CD4-positive, CD25-positive, alpha-beta regulatory T cell (primary cell): ENCODE results near the gene TMEM107. TPM values are rescaled to one million over a fixed set of nuclear protein-coding genes. Genes with fewer than 3 reads are reported as not detected.
"Not testable (repeated sequence)": the region's sequence is repeated elsewhere in the genome, so short reads cannot be mapped to it uniquely, and the experiment has no call there.

ENCODE experiments used
- ATAC-seq, 2 donors: fragments of 150-1000 bp; cut with Tn5 transposase; one replicate each; pipeline ENCODE4 v1.10.0; 2021; ENCODE audit warnings: low read depth in 2 of 2, moderate number of reproducible peaks in 2 of 2, moderate library complexity in 1 of 2
- DNase-seq, 3 donors: peaks; one replicate each; pipeline versions ENCODE4 v3.0.0 to v3.0.0-alpha.2; 2012 to 2022; ENCODE audit warnings: mixed read lengths in 1 of 3
- H3K27ac ChIP-seq: one replicate; pipeline ENCODE4 v1.7.0; 2013; ENCODE audit warnings: mild to moderate bottlenecking, low read length; ENCODE audit not compliant: insufficient read depth, poor library complexity, severe bottlenecking
- H3K27me3 ChIP-seq: one replicate; pipeline ENCODE4 v1.7.0; 2013; ENCODE audit warnings: low read length; ENCODE audit not compliant: control insufficient read depth, insufficient read depth
- H3K36me3 ChIP-seq: one replicate; pipeline ENCODE4 v1.7.0; 2013; ENCODE audit warnings: mild to moderate bottlenecking, low read length, moderate library complexity; ENCODE audit not compliant: control insufficient read depth, insufficient read depth
- H3K4me1 ChIP-seq: 2 replicates; pipeline ENCODE4 v1.7.0; 2013; ENCODE audit warnings: mild to moderate bottlenecking, low read length; ENCODE audit not compliant: insufficient read depth, control insufficient read depth, poor library complexity, severe bottlenecking
- H3K4me3 ChIP-seq: one replicate; pipeline ENCODE4 v1.7.0; 2013; ENCODE audit warnings: low read depth, mild to moderate bottlenecking, low read length, moderate library complexity
- H3K9me3 ChIP-seq, 2 experiments: 1 replicate in 1 of 2; 2 replicates in 1 of 2; pipeline ENCODE4 v1.7.0; 2013; ENCODE audit warnings: low read length in 2 of 2, mild to moderate bottlenecking in 1 of 2, moderate library complexity in 1 of 2; ENCODE audit not compliant: control insufficient read depth in 2 of 2
- H3K27ac Mint-ChIP-seq, 3 donors: one replicate each; pipeline ENCODE4 v1.8.0; 2020 to 2022; ENCODE audit warnings: mild to moderate bottlenecking in 3 of 3, mixed read lengths in 3 of 3, moderate library complexity in 2 of 3
- H3K27me3 Mint-ChIP-seq: one replicate; pipeline ENCODE4 v1.8.0; 2022; ENCODE audit warnings: mild to moderate bottlenecking, mixed read lengths
- H3K36me3 Mint-ChIP-seq: one replicate; pipeline ENCODE4 v1.8.0; 2020; ENCODE audit warnings: mixed read lengths
- H3K4me1 Mint-ChIP-seq, 4 donors: one replicate each; pipeline ENCODE4 v1.8.0; 2020 to 2022; ENCODE audit warnings: mixed read lengths in 4 of 4, mild to moderate bottlenecking in 1 of 4
- H3K4me3 Mint-ChIP-seq, 4 donors: one replicate each; pipeline ENCODE4 v1.8.0; 2020 to 2022; ENCODE audit warnings: mild to moderate bottlenecking in 4 of 4, mixed read lengths in 4 of 4, moderate library complexity in 3 of 4
- H3K9me3 Mint-ChIP-seq, 7 donors: one replicate each; pipeline ENCODE4 v1.8.0; 2020 to 2022; ENCODE audit warnings: mixed read lengths in 7 of 7, mild to moderate bottlenecking in 3 of 7, moderate library complexity in 2 of 7
- polyA plus RNA-seq, 4 donors: library from polyadenylated mRNA; unstranded; fragments of 300-500 nt; fragmentation: Illumina TruSeq; gene quantifications; one replicate each; pipeline ENCODE4 v1.2.3, GENCODE V29; 2021
- total RNA-seq: library from RNA; stranded (reverse); gene quantifications from one replicate; pipeline ENCODE4 v1.2.3, GENCODE V29; 2022

Gene TMEM107
- total and polyA plus RNA-seq, 5 donors from 2014 or later = 20.6 to 38.9 (median 29.6) TPM

GRCh38 chr17:8173056-8173870, 2.9 kb downstream of the TMEM107 start:
- H3K27me3 Mint-ChIP-seq = no peaks in the 10 kb centered on the region
- H3K27ac Mint-ChIP-seq = peak overlapping the region; percentile 99 to 100 (median 100)
- H3K27ac ChIP-seq = peak overlapping the region; percentile 97
- peak overlapping the region; percentile 84 to 94 (median 86) for H3K4me3 Mint-ChIP-seq
- H3K4me3 ChIP-seq = peak overlapping the region; percentile 97
- DNase-seq (peak; percentile 74 to 95 (median 93)), ATAC-seq (peak; percentile 87 to 89)
- no peaks in the 10 kb centered on the region for H3K27me3 ChIP-seq
- peaks cover 14 to 60% (median 28%) of the 10 kb centered on the region in 4 donors for H3K4me1 Mint-ChIP-seq
- H3K36me3 Mint-ChIP-seq = no peaks in the 10 kb centered on the region
- H3K36me3 ChIP-seq = no peaks in the 10 kb centered on the region
- peaks cover 0 to 3% (median 0%) of the 10 kb centered on the region in 7 donors for H3K9me3 Mint-ChIP-seq
- no peaks in the 10 kb centered on the region for H3K9me3 ChIP-seq
- H3K4me1 ChIP-seq = peaks cover 33% of the 10 kb centered on the region

DNA sequence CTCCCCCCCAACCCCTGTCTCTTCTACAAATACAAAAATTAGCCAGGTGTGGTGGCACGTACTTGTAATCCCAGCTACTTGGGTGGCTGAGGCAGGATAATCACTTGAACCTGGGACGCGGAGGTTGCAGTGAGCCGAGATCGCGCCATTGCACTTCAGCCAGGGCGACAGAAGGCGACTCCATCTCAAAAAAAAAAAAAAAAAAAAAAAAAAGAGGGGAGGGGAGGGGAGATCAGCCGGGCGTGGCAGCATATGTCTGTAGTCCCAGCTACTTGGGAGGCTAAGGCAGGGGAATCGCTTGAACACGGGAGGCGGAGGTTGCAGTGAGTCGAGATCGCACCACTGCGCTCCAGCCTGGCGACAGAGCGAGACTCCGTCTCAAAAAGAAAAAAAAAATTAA, 6.0 kb downstream of the TMEM107 start:
- peaks cover 20% of the 10 kb centered on the region for H3K4me1 ChIP-seq
- H3K4me1 Mint-ChIP-seq = peaks cover 10 to 46% (median 21%) of the 10 kb centered on the region in 4 donors
- not testable (repeated sequence) for H3K27ac Mint-ChIP-seq, H3K36me3 Mint-ChIP-seq, H3K4me3 ChIP-seq, DNase-seq, H3K9me3 ChIP-seq, H3K4me3 Mint-ChIP-seq, H3K27me3 Mint-ChIP-seq, ATAC-seq, H3K27ac ChIP-seq, H3K36me3 ChIP-seq, H3K27me3 ChIP-seq, H3K9me3 Mint-ChIP-seq

- Histone ChIP-seq H3K9me3 (no peaks in the 10 kb centered on the region), H3K27me3 (no peaks in the 10 kb centered on the region), H3K36me3 (no peaks in the 10 kb centered on the region), H3K27ac (no peak overlapping the region), H3K4me3 (no peak overlapping the region), H3K4me1 (peaks cover 26% of the 10 kb centered on the region)
- peak overlapping the region in 1 of 4 donors; percentile 13 for H3K4me3 Mint-ChIP-seq
- peaks cover 4% of the 10 kb centered on the region for H3K27me3 Mint-ChIP-seq
- no peak for ATAC-seq
- no peaks in the 10 kb centered on the region for H3K36me3 Mint-ChIP-seq
- peaks cover 0 to 42% (median 13%) of the 10 kb centered on the region in 4 donors for H3K4me1 Mint-ChIP-seq
- H3K9me3 Mint-ChIP-seq = no peaks in the 10 kb centered on the region
- DNase-seq = no peak
- H3K27ac Mint-ChIP-seq = no peak overlapping the region
These were observed 8.7 kb downstream of the TMEM107 start for GRCh38 chr17:8167526-8167925.

- ATAC-seq (no peak), DNase-seq (no peak)
- Mint-ChIP-seq H3K9me3 (no peaks in the 10 kb centered on the region), H3K4me1 (peaks cover 0 to 41% (median 12%) of the 10 kb centered on the region in 4 donors), H3K36me3 (peaks cover under 1% of the 10 kb centered on the region), H3K27ac (no peak overlapping the region), H3K4me3 (peak overlapping the region in 2 of 4 donors; percentile 52 to 81), H3K27me3 (peaks cover 4% of the 10 kb centered on the region)
- Histone ChIP-seq H3K36me3 (no peaks in the 10 kb centered on the region), H3K27ac (no peak overlapping the region), H3K9me3 (no peaks in the 10 kb centered on the region), H3K4me1 (peaks cover 31% of the 10 kb centered on the region), H3K4me3 (no peak overlapping the region), H3K27me3 (no peaks in the 10 kb centered on the region)
These were observed 9.4 kb downstream of the TMEM107 start for GRCh38 chr17:8166731-8167130.

DNA sequence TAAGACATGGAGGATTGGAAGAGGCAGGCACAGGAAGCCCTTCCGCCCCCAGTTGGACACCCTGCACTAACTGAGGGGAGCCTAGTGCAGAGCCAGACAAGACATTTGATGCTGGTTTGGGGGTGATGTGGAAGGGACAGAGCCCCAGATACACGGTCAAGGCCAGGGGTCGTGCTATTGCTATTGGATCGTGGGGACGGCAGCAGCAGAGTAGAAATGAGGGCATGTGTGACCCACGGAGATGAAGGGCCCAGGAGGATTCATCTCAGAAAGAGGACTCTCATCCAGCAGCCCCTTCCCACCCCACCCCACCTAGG, 11.4 kb downstream of the TMEM107 start:
- peak overlapping the region; percentile 65 for H3K4me3 ChIP-seq
- DNase-seq = peak in 1 of 3 donors; percentile 75
- ATAC-seq = peak; percentile 24 to 26

DNA sequence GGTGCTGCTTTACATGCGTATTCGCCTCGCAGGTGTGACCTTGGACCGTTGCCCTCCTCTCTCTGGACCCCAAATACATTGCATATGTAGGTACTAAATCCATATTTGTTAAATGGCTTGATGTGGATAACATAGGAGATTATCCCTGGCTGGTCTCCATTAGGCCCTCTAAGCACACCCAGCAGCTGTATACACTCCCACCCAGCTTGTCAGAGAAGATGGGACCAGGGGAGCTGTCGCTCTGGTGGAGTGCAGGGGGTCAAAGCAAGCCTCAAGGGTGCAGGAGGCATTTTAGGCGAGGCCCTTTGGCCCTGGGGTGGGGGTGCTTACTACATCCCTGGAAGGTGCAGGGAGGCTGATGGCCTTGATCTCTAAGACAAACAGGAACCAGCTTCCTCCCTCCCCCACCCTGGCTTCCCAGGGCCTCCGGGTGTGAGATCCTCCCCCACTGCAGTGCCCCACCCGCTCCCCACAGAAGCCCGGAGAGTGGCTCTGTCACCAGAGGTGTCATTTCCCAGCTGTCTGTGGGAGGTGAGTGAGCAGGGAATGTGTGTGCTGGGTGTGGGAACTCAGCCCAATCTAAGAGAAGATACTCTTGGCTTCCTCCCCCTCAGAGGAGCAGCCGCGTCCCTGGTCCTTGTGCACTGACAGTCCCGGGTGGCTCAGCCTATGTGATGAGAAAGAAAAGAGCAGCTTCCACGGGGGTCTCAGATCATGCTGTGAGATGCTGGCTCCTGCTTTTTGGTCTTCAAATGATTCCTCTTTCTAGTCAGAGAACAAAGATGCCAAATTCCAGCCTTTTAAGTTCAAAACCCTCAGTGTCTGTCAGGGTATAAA, 12.0 kb downstream of the TMEM107 start:
- H3K4me1 Mint-ChIP-seq = peaks cover 0 to 62% (median 26%) of the 10 kb centered on the region in 4 donors
- H3K27me3 ChIP-seq = no peaks in the 10 kb centered on the region
- DNase-seq (peak in 2 of 3 donors; percentile 50 to 87), ATAC-seq (peak; percentile 34 to 48)
- no peaks in the 10 kb centered on the region for H3K9me3 ChIP-seq
- peak overlapping the region; percentile 98 for H3K27ac ChIP-seq
- H3K36me3 ChIP-seq = peaks cover 22% of the 10 kb centered on the region
- H3K4me3 ChIP-seq = peak overlapping the region; percentile 65
- peak overlapping the region; percentile 96 to 97 (median 97) for H3K27ac Mint-ChIP-seq
- H3K4me3 Mint-ChIP-seq = peak overlapping the region; percentile 73 to 93 (median 90)
- peaks cover 0 to 1% (median 0%) of the 10 kb centered on the region in 7 donors for H3K9me3 Mint-ChIP-seq
- peaks cover 4% of the 10 kb centered on the region for H3K27me3 Mint-ChIP-seq
- peaks cover 57% of the 10 kb centered on the region for H3K4me1 ChIP-seq
- peaks cover 19% of the 10 kb centered on the region for H3K36me3 Mint-ChIP-seq

More for the DNA sequence above, 11.4 kb downstream of the TMEM107 start:
- H3K9me3 ChIP-seq = no peaks in the 10 kb centered on the region
- H3K36me3 ChIP-seq = peaks cover 17% of the 10 kb centered on the region
- Mint-ChIP-seq H3K4me1 (peaks cover 0 to 56% (median 26%) of the 10 kb centered on the region in 4 donors), H3K27ac (peak overlapping the region; percentile 96 to 97 (median 97)), H3K27me3 (peaks cover 4% of the 10 kb centered on the region), H3K36me3 (peaks cover 19% of the 10 kb centered on the region), H3K4me3 (peak overlapping the region; percentile 73 to 93 (median 90)), H3K9me3 (peaks cover 0 to 1% (median 0%) of the 10 kb centered on the region in 7 donors)
- peak overlapping the region; percentile 98 for H3K27ac ChIP-seq
- no peaks in the 10 kb centered on the region for H3K27me3 ChIP-seq
- peaks cover 51% of the 10 kb centered on the region for H3K4me1 ChIP-seq

- Mint-ChIP-seq H3K27ac (peak overlapping the region; percentile 96 to 97 (median 97)), H3K36me3 (peaks cover 25% of the 10 kb centered on the region), H3K4me3 (peak overlapping the region; percentile 59 to 93 (median 90)), H3K4me1 (peaks cover 0 to 66% (median 32%) of the 10 kb centered on the region in 4 donors), H3K9me3 (peaks cover 0 to 1% (median 0%) of the 10 kb centered on the region in 7 donors), H3K27me3 (peaks cover 4% of the 10 kb centered on the region)
- DNase-seq (peak in 2 of 3 donors; percentile 5 to 35), ATAC-seq (no peak)
- no peaks in the 10 kb centered on the region for H3K27me3 ChIP-seq
- H3K36me3 ChIP-seq = peaks cover 22% of the 10 kb centered on the region
- no peaks in the 10 kb centered on the region for H3K9me3 ChIP-seq
- H3K27ac ChIP-seq = peak overlapping the region; percentile 98
- peaks cover 66% of the 10 kb centered on the region for H3K4me1 ChIP-seq
- H3K4me3 ChIP-seq = peak overlapping the region; percentile 65
These were observed 12.9 kb downstream of the TMEM107 start for GRCh38 chr17:8162997-8163977.
